Frontal cortex (tissue), 4 donors: ENCODE results near the gene CABCOCO1. TPM values are rescaled to one million over a fixed set of nuclear protein-coding genes. Genes with fewer than 3 reads are reported as not detected.

Source experiments
- DNase-seq, 2 donors: peaks; one replicate each; pipeline ENCODE4 v3.0.0; 2012; ENCODE audit warnings: low spot score in 2 of 2
- FAIRE-seq: peaks from 2 replicates; lab custom pipeline; 2012; peaks lifted over from hg19 to GRCh38; lab: Jason Lieb, UNC
- total RNA-seq: library from RNA; depleted of rRNA; stranded (reverse); fragments of >200 nt; gene quantifications from one replicate; pipeline ENCODE4 v1.2.3, GENCODE V29; 2014
- donor health status: control.
- donor health status: control.
- donor health status: control.

CABCOCO1 gene
- total RNA-seq, 1 donor from 2014 or later, result 4.9 TPM

DNA sequence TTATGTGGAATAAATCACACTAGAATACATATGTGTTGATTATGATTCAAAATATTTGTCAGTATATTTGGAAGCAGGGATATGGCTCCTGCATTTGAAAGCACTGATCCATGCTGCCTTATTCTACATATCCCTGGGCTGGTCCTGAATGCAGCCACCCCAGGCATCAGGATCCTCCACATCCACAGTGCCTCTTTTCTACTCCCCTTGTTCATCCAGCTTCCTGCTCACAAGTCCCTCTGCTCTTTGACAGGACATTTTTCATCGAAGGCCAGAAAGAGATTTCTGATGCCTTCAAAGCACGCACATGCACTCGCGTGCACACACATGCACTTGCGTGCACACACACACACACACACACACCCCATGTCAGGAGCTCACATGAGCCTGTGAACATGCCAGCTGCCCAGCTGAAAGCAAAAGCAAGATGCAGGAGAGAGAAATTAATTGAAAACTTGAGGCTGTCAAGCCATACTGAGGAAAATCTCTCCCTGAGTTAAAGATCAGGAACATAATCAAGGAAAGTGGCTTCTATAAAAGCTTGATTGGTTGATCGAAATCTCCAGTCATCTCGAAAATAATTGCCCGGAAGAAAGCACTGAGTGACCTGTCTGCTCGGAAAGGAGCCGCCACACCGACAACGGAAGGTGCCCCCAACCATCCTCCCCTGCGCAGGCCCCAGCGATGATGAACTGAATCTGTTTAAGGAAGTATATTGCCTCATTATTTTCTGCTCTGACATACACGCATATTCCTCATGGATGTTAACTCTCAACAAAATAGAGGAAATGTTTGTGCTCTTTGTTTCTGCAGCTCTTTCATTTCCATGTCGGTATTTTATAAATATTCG, 134.8 kb downstream of the CABCOCO1 start:
- DNase-seq (no peak), FAIRE-seq (no peak)

DNA sequence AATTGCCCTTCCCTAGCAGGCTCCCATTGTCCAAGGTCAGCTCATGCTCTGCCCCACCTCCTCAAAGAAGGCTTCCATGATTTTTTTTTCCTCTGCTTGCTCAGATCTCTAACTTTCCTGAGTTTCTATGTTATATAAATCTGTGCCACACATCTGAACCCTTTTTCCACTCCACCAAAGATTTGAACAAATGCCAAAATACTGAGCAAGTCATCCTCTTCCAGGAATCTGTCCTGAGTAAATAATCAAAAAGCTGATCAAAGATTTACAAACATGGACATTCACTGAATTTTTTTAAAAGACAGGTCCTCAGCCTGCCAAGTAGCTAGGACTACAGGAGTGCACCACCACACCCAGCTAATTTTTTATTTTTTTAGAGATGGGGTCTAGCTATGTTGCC, 136.0 kb downstream of the CABCOCO1 start:
- DNase-seq (no peak), FAIRE-seq (no peak)

DNA sequence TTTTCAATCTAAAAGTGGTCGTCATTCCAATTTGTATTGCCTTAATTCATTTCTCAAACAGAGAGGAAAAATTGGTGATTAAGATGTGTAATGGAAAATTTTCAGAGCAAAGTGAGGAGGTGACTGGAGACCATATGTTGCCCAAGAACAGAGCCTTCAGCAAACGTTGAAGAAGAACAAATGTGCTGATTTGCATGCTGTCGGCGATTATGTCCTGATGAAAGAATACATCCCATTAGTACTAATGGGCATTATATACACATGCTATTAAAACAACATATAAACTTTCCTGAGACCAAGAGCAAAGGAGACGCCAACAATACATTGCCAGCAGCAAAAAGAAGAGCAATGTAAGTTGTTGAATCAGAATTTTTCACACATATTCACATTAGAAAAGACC, 138.8 kb downstream of the CABCOCO1 start:
- no peak for DNase-seq
- no peak for FAIRE-seq

DNA sequence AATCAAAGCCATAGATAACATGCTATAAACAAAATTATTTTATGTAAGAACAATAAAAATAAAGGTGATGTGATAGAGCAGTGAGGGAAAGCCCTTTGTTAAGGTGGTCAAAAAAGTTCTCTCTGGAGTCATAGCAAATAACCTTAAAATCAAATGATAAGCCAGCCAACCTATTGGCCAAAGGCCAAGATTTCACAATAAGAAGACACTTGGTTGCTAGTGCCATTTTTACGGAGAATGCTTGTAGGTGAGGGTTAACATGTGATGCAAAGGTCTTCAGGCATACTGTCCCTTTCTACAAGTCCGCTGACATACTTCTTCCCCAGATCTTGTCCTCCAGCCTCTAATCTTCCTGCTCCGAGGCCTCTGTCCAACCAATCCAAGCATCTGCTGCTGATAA, 140.5 kb downstream of the CABCOCO1 start:
- DNase-seq (no peak), FAIRE-seq (no peak)

DNA sequence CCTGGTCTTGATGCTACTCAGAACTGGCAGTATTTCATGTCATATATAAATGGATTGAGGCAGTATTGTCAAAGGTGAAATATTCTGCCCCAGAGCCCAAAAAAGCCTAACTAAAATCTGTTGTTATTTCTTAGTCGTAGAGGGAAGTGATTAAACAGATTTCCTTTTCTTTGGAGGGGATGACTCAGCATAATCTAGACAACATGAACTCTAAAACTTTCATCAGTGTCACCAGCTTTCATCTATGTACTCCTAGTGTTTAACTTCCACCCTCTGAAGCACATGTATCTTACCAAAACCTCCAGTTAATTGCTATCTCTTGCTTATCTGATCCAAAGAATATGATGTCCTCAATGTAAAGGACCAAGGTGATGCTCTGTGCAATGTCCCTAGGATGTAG, 141.7 kb downstream of the CABCOCO1 start:
- FAIRE-seq, result no peak

DNA sequence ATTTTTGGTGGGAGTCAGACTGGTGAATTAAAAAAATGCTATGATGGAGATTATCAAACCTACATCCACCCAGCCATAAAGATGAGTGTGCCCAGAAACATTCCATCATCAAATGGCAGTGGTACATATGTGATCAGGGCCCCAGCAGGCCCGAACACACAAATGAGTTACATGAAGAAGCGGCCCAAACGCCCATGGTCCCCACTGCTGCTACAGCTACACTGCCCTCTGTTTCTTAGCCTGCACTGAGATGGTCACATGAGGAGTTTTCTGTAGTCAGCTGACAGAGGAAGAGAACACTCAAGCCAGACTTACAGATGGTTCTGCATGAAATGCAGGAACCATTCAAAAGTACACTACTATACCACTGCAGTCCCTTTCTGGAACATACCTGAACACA, 142.4 kb downstream of the CABCOCO1 start:
- DNase-seq (no peak), FAIRE-seq (no peak)

More for the DNA sequence above, 141.7 kb downstream of the CABCOCO1 start:
- no peak for DNase-seq

DNA sequence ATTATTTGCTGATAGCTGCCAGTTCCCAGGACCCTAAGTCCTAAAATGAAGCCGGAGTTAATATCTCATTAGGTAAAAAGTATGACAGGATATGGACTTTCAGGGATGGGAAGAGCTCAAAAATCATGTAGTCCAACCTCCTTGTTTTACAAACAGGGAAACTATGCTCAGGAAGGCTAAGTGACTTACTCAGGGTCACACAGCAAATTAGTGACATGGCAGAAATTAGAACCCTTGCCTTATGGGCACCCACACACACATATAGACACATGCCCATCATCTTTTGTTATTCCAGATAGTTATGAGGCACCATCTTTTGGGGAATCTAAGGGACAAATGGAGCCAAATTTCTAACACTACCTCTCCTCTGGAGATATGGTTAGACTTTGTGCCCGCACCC, 147.5 kb downstream of the CABCOCO1 start:
- FAIRE-seq (no peak), DNase-seq (no peak)

DNA sequence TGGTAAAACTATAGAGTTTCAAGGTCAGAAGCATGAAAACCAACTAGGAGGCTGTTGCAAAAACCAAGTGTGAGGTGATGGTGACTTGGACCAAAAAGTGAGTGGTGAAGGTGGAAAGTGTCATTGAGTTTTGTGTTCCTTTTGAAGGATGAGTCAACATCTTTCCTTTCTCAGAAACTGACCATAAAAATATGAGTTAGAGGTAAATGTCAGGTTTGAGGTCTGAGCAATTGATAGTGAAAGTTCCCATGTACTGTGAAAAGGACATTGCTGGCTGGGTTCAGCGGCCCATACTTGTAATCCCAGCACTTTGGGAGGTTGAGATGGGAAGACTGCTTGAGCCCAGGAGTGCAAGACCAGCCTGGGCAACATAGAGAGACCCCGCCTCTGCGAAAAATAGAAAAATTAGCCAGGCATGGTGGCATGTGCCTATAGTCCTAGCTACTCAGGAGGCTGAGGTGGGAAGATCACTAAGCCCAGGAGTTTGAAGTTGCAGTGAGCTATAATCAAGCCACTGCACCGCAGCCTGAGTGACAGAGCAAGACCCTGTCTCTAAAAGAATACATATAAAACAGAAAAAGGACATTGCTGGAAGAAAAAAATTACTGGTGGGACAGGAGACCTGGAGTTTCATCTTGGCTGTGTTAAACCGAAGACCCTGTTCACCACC, 149.5 kb downstream of the CABCOCO1 start:
- DNase-seq, result no peak

DNA sequence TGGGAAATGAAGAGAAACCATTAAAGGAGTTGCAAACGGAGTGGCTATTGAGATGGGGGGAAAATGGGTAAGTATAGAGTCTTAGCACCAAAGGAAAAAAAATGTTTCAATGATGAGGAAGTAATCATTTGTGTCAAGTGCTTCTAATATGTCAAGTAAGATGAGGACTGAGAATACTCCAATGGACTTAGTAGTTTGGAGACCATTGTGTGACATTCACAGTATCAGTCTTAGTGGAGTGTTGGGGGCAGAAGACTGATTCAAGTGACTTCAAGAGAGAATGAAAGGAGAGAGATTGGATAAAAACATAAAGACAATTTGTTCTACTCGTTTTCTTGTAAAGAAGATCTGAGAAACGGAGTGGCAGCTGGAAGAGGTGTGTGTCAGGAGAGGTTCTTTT, 150.2 kb downstream of the CABCOCO1 start:
- DNase-seq (no peak), FAIRE-seq (no peak)

More for the DNA sequence above, 149.5 kb downstream of the CABCOCO1 start:
- no peak for FAIRE-seq

DNA sequence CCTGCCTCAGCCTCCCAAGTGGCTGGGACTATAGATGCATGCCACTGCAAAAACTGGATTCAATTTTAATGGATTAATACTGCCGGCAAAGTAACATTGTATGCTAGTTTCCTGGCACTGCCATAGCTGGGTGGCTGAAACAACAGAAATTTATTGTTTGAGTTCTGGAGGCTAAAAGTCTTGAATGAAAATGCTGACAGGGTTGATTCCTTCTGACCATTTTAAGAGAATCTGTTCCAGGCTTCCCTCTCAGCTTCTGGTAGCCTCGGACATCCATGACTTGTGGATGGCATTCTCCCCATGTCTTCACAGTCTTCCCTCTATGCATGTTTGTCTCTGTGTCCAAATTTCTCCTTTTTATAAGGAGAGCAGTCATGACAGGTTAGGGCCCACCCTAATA, 151.4 kb downstream of the CABCOCO1 start:
- DNase-seq (no peak), FAIRE-seq (no peak)

GRCh38 chr10:61815496-61815895, 152.8 kb downstream of the CABCOCO1 start:
- DNase-seq, result no peak
- FAIRE-seq, result no peak

Other genes with a start within 250 kb of the CABCOCO1 start
- under 0.01 TPM for gene TMEM26, start 209.5 kb upstream of the CABCOCO1 start, total RNA-seq
- gene ARID5B, start 238.8 kb downstream of the CABCOCO1 start, total RNA-seq, result 19.6 TPM